IMR-90 (cell line): Measurements from ENCODE around the gene KANSL3. TPM values are rescaled to one million over a fixed set of nuclear protein-coding genes. Genes with fewer than 3 reads are reported as not detected.

ENCODE experiments used
- ATAC-seq: fragments of 200-7000 bp; cut with Tn5 transposase; 2 replicates; pipeline ENCODE4 v1.9.1; 2020; ENCODE audit warnings: low read depth, mild to moderate bottlenecking, moderate library complexity
- BruUV-seq: library from RNA; stranded (reverse); fragments of 400-500 nt; replicated peaks from 2 replicates; lab custom pipeline; 2021; lab: Mats Ljungman, UMichigan
- CTCF ChIA-PET: fragments of 300-600 bp; formaldehyde crosslinking; extraction: SDS; loops from one replicate; lab custom pipeline; 2021; ENCODE audit warnings: antibody characterized with exemption; lab: Yijun Ruan, JAX
- POLR2A ChIA-PET: fragments of 300-600 bp; sonication (Branson Sonifier 250); formaldehyde crosslinking; loops from one replicate; lab custom pipeline; 2022; ENCODE audit warnings: antibody characterized with exemption; ENCODE audit not compliant: unreplicated experiment; lab: Charles Lee
- DNase-seq: peaks from one replicate; pipeline ENCODE4 v3.0.0; 2013
- H2AFZ ChIP-seq: replicated peaks from 2 replicates; pipeline ENCODE3; 2013; ENCODE audit warnings: low read length, mild to moderate bottlenecking; ENCODE audit not compliant: poor library complexity
- H2AK5ac ChIP-seq: 2 replicates; pipeline ENCODE4 v1.6.1; 2013; ENCODE audit warnings: low read depth, low read length, inconsistent platforms
- H2AK9ac ChIP-seq: replicated peaks from 2 replicates; pipeline ENCODE3; 2013; ENCODE audit warnings: mild to moderate bottlenecking, low read depth, low read length, moderate library complexity; ENCODE audit not compliant: poor library complexity
- H2BK120ac ChIP-seq: 2 replicates; pipeline ENCODE4 v1.6.1; 2013; ENCODE audit warnings: low read depth, low read length, inconsistent platforms
- H2BK15ac ChIP-seq: 3 replicates; pipeline ENCODE4 v1.6.1; 2013; ENCODE audit warnings: low read depth, low read length, inconsistent platforms
- H2BK20ac ChIP-seq: 2 replicates; pipeline ENCODE4 v1.6.1; 2013; ENCODE audit warnings: low read depth, mild to moderate bottlenecking, inconsistent platforms, low read length, moderate library complexity
- H2BK5ac ChIP-seq: 2 replicates; pipeline ENCODE4 v1.6.1; 2013; ENCODE audit warnings: mild to moderate bottlenecking, low read depth, low read length, inconsistent platforms; ENCODE audit not compliant: poor library complexity, severe bottlenecking
- H3K14ac ChIP-seq: replicated peaks from 2 replicates; pipeline ENCODE4 v1.6.1; 2013; ENCODE audit warnings: low read depth, low read length, inconsistent platforms
- H3K18ac ChIP-seq: 2 replicates; pipeline ENCODE4 v1.6.1; 2013; ENCODE audit warnings: low read depth, low read length, control low read depth
- H3K23ac ChIP-seq: 2 replicates; pipeline ENCODE4 v1.6.1; 2013; ENCODE audit warnings: low read depth, low read length, inconsistent platforms
- H3K27ac ChIP-seq: 2 replicates; pipeline ENCODE4 v1.5.1; 2013; ENCODE audit warnings: mild to moderate bottlenecking, control low read depth, low read length; ENCODE audit not compliant: insufficient read depth
- H3K27me3 ChIP-seq: 2 replicates; pipeline ENCODE4 v1.6.1; 2013; ENCODE audit warnings: low read length; ENCODE audit not compliant: control insufficient read depth, insufficient read depth
- H3K36me3 ChIP-seq: 2 replicates; pipeline ENCODE4 v1.6.1; 2013; ENCODE audit warnings: low read length, mixed read lengths; ENCODE audit not compliant: control insufficient read depth, insufficient read depth
- H3K4ac ChIP-seq: 2 replicates; pipeline ENCODE4 v1.6.1; 2013; ENCODE audit warnings: low read depth, low read length, inconsistent platforms
- H3K4me1 ChIP-seq: 2 replicates; pipeline ENCODE4 v1.6.1; 2013; ENCODE audit warnings: low read length, mixed read lengths; ENCODE audit not compliant: control insufficient read depth, insufficient read depth
- H3K4me2 ChIP-seq: 2 replicates; pipeline ENCODE4 v1.6.1; 2013; ENCODE audit warnings: low read depth, mild to moderate bottlenecking, control low read depth, low read length, moderate library complexity
- H3K4me3 ChIP-seq: 2 replicates; pipeline ENCODE4 v1.5.1; 2013; ENCODE audit warnings: low read depth, mild to moderate bottlenecking, control low read depth, low read length, moderate library complexity; ENCODE audit not compliant: insufficient read depth
- H3K56ac ChIP-seq: 2 replicates; pipeline ENCODE4 v1.6.1; 2013; ENCODE audit warnings: low read length, inconsistent platforms; ENCODE audit not compliant: insufficient read depth; ENCODE audit errors: extremely low read depth
- H3K79me1 ChIP-seq, 2 experiments: 2 replicates each; pipeline ENCODE4 v1.6.1; 2013; ENCODE audit warnings: low read length in 2 of 2, inconsistent platforms in 1 of 2, low read depth in 1 of 2
- H3K9ac ChIP-seq: 2 replicates; pipeline ENCODE4 v1.6.1; 2013; ENCODE audit warnings: low read depth, low read length, control low read depth
- H3K9me1 ChIP-seq: 2 replicates; pipeline ENCODE4 v1.6.1; 2013; ENCODE audit warnings: low read length, inconsistent platforms; ENCODE audit not compliant: insufficient read depth
- H3K9me3 ChIP-seq: 2 replicates; pipeline ENCODE4 v1.6.1; 2013; ENCODE audit warnings: low read length; ENCODE audit not compliant: control insufficient read depth, insufficient read depth
- H4K20me1 ChIP-seq: 2 replicates; pipeline ENCODE4 v1.6.1; 2013; ENCODE audit warnings: low read length, inconsistent platforms; ENCODE audit not compliant: insufficient read depth
- H4K5ac ChIP-seq: 2 replicates; pipeline ENCODE4 v1.6.1; 2013; ENCODE audit warnings: mild to moderate bottlenecking, low read depth, low read length, control low read depth
- H4K8ac ChIP-seq, 2 experiments: 2 replicates each; pipeline ENCODE4 v1.6.1; 2013; ENCODE audit warnings: low read depth in 2 of 2, low read length in 2 of 2, control low read depth in 1 of 2, inconsistent platforms in 1 of 2
- H4K91ac ChIP-seq: 2 replicates; pipeline ENCODE4 v1.6.1; 2013; ENCODE audit warnings: low read depth, low read length, inconsistent platforms; ENCODE audit not compliant: insufficient read depth
- BHLHE40 ChIP-seq: fragments of 150-350 bp; IDR thresholded peaks from 2 replicates; pipeline ENCODE4 v1.6.1; 2016; ENCODE audit warnings: mild to moderate bottlenecking, low read depth, low read length
- CEBPB ChIP-seq: IDR thresholded peaks from 2 replicates; pipeline ENCODE4 v1.6.1; 2012; ENCODE audit warnings: low read depth, low read length, improper control_type of control experiment
- CHD1 ChIP-seq: IDR thresholded peaks from 2 replicates; pipeline ENCODE4 v1.6.1; 2012; ENCODE audit warnings: low read depth, low read length, improper control_type of control experiment
- FOS ChIP-seq: fragments of 150-350 bp; IDR thresholded peaks from 2 replicates; pipeline ENCODE4 v1.6.1; 2016; ENCODE audit warnings: low read depth, low read length
- MAFK ChIP-seq: IDR thresholded peaks from 2 replicates; pipeline ENCODE4 v1.6.1; 2012; ENCODE audit warnings: low read depth, low read length, improper control_type of control experiment
- MAZ ChIP-seq: IDR thresholded peaks from 2 replicates; pipeline ENCODE4 v1.6.1; 2012; ENCODE audit warnings: low read depth, mild to moderate bottlenecking, low read length, improper control_type of control experiment, moderate library complexity, borderline replicate concordance
- MXI1 ChIP-seq: IDR thresholded peaks from 2 replicates; pipeline ENCODE4 v1.6.1; 2012; ENCODE audit warnings: low read depth, mild to moderate bottlenecking, low read length, moderate library complexity, borderline replicate concordance
- NFE2L2 ChIP-seq: fragments of 150-350 bp; IDR thresholded peaks from 2 replicates; pipeline ENCODE4 v1.6.1; 2016; ENCODE audit warnings: low read depth, mild to moderate bottlenecking, low read length
- POLR2A ChIP-seq: IDR thresholded peaks from 2 replicates; pipeline ENCODE4 v1.6.1; 2012; ENCODE audit warnings: mild to moderate bottlenecking, low read depth, low read length
- RAD21 ChIP-seq: IDR thresholded peaks from 2 replicates; pipeline ENCODE4 v1.6.1; 2012; ENCODE audit warnings: low read length, improper control_type of control experiment
- RCOR1 ChIP-seq: IDR thresholded peaks from 2 replicates; pipeline ENCODE4 v1.6.1; 2012; ENCODE audit warnings: mild to moderate bottlenecking, low read length, improper control_type of control experiment; ENCODE audit not compliant: insufficient replicate concordance
- RFX5 ChIP-seq: IDR thresholded peaks from 2 replicates; pipeline ENCODE4 v1.8.0; 2012; ENCODE audit warnings: low read depth, mild to moderate bottlenecking, low read length, moderate library complexity
- SMC3 ChIP-seq: fragments of 150-350 bp; IDR thresholded peaks from 2 replicates; pipeline ENCODE4 v1.6.1; 2016; ENCODE audit warnings: low read depth, mild to moderate bottlenecking, antibody characterized with exemption, low read length, moderate library complexity
- WGBS, 2 experiments: methylation state at CpG; one replicate each; pipeline versions ENCODE4 v1.1.5 to v1.1.7; 2013; ENCODE audit warnings: missing lambda C conversion rate in 2 of 2; ENCODE audit not compliant: insufficient read length in 1 of 2; ENCODE audit errors: extremely low coverage in 2 of 2; 5-methylcytosine and 5-hydroxymethylcytosine counted together
- dilution Hi-C: fragments of 300-500 bp; cut with HindIII; formaldehyde crosslinking; loops from one replicate; pipeline ENCODE4 v1.14.3; 2018; ENCODE audit warnings: low sequenced_read_pairs; ENCODE audit not compliant: unreplicated experiment
- in situ Hi-C: fragments of 300-500 bp; cut with MboI; formaldehyde crosslinking; loops from 3 replicates; pipeline ENCODE4 v1.14.3; 2019; ENCODE audit warnings: low sequenced_read_pairs, inconsistent platforms, mixed read lengths
- intact Hi-C: fragments of 100-400 bp; cut with micrococcal nuclease; formaldehyde crosslinking; loops from 2 replicates; pipeline ENCODE4 v1.10.0; 2022
- polyA plus RNA-seq, 3 experiments: library from polyadenylated mRNA; depleted of rRNA; stranded (reverse); fragments of >200 nt; gene quantifications; 2 replicates each; pipeline ENCODE4 v1.2.3, GENCODE V29; 2012; ENCODE audit warnings: low replicate concordance in 1 of 3
- total RNA-seq: library from RNA; depleted of rRNA; stranded (reverse); fragments of >200 nt; gene quantifications from 2 replicates; pipeline ENCODE4 v1.2.3, GENCODE V29; 2012
- TF ChIP-seq, protein P1 (sequence below): fragments of 150-350 bp; IDR thresholded peaks from 2 replicates; pipeline ENCODE4 v1.6.1; 2016; ENCODE audit warnings: low read depth, mild to moderate bottlenecking, low read length, moderate library complexity, borderline replicate concordance
- TF ChIP-seq, protein P2 (sequence below): fragments of 150-350 bp; IDR thresholded peaks from 2 replicates; pipeline ENCODE4 v1.6.1; 2017; ENCODE audit warnings: mild to moderate bottlenecking, antibody characterized with exemption, low read length, low read depth
- TF ChIP-seq, protein P3 (sequence below): conservative IDR thresholded peaks from 2 replicates; pipeline ENCODE4 v1.5.1; 2012; ENCODE audit warnings: mild to moderate bottlenecking, low read depth, low read length, improper control_type of control experiment

Gene KANSL3
- total and polyA plus RNA-seq, 2 of the 4 experiments (the other 2 are of a cell fraction): 22.2 to 26.3 TPM

DNA sequence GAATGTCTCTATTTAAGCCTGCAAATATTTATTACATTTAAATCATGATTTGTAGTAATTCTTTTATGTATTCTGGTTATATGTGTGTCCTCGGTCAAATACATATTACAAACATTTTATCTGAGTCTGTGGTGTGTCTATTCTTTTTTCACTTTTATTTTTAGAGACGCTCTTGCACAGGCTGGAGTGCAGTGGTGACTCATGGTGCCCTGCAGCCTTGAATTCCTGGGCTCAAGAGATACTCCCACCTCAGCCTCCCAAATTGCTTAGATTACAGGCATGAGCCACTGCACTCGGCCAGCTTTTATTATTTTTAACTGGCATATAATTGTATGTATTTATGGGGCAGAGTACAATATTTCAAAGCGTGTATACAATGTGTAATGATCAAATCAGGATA is 54.1 kb downstream of the KANSL3 start:
- peaks cover 0 to 4% of the 10 kb centered on the region in 2 experiments; a peak in 2 of 4 replicates for H3K79me1 ChIP-seq
- no peak overlapping the region for H4K91ac ChIP-seq
- no CpG with 5 or more reads among the region's 4 CpGs for whole genome bisulfite sequencing, 2 experiments
- BruUV-seq: no TSS peak
- no peak overlapping the region for H3K23ac ChIP-seq
- H4K5ac ChIP-seq: no peak overlapping the region
- peak; percentile 38 for DNase-seq
- no peaks in the 10 kb centered on the region for H3K27me3 ChIP-seq
- no peak overlapping the region for H3K4me2 ChIP-seq
- H3K4me1 ChIP-seq: no peaks in the 10 kb centered on the region
- no peak for TF ChIP-seq POLR2A
- TF ChIP-seq CEBPB: no peak
- no peak for TF ChIP-seq NFE2L2
- TF ChIP-seq, protein P1, sequence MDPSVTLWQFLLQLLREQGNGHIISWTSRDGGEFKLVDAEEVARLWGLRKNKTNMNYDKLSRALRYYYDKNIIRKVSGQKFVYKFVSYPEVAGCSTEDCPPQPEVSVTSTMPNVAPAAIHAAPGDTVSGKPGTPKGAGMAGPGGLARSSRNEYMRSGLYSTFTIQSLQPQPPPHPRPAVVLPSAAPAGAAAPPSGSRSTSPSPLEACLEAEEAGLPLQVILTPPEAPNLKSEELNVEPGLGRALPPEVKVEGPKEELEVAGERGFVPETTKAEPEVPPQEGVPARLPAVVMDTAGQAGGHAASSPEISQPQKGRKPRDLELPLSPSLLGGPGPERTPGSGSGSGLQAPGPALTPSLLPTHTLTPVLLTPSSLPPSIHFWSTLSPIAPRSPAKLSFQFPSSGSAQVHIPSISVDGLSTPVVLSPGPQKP: no peak
- no peak for TF ChIP-seq FOS
- no peak for TF ChIP-seq MAZ
- TF ChIP-seq MAFK: no peak
- TF ChIP-seq RCOR1: no peak
- no peak for TF ChIP-seq RAD21
- TF ChIP-seq RFX5: no peak
- no peak for TF ChIP-seq SMC3
- TF ChIP-seq CHD1: no peak
- TF ChIP-seq MXI1: no peak
- TF ChIP-seq BHLHE40: no peak
- TF ChIP-seq, protein P2, sequence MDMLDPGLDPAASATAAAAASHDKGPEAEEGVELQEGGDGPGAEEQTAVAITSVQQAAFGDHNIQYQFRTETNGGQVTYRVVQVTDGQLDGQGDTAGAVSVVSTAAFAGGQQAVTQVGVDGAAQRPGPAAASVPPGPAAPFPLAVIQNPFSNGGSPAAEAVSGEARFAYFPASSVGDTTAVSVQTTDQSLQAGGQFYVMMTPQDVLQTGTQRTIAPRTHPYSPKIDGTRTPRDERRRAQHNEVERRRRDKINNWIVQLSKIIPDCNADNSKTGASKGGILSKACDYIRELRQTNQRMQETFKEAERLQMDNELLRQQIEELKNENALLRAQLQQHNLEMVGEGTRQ: no peak
- TF ChIP-seq, protein P3, sequence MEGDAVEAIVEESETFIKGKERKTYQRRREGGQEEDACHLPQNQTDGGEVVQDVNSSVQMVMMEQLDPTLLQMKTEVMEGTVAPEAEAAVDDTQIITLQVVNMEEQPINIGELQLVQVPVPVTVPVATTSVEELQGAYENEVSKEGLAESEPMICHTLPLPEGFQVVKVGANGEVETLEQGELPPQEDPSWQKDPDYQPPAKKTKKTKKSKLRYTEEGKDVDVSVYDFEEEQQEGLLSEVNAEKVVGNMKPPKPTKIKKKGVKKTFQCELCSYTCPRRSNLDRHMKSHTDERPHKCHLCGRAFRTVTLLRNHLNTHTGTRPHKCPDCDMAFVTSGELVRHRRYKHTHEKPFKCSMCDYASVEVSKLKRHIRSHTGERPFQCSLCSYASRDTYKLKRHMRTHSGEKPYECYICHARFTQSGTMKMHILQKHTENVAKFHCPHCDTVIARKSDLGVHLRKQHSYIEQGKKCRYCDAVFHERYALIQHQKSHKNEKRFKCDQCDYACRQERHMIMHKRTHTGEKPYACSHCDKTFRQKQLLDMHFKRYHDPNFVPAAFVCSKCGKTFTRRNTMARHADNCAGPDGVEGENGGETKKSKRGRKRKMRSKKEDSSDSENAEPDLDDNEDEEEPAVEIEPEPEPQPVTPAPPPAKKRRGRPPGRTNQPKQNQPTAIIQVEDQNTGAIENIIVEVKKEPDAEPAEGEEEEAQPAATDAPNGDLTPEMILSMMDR: no peak
- H3K14ac ChIP-seq: no peak overlapping the region
- H3K36me3 ChIP-seq: peaks cover 2% of the 10 kb centered on the region; the same call in 1 of the 2 replicates
- no peak overlapping the region for H2AK5ac ChIP-seq
- no peak overlapping the region for H2BK120ac ChIP-seq
- no peak overlapping the region for H3K56ac ChIP-seq
- no peaks in the 10 kb centered on the region for H3K9me3 ChIP-seq
- H4K20me1 ChIP-seq: no peaks in the 10 kb centered on the region
- H2BK5ac ChIP-seq: no peak overlapping the region
- in situ Hi-C loops (no loop called here), dilution Hi-C loops (no loop called here), intact Hi-C loops (no loop called here)
- H3K18ac ChIP-seq: no peak overlapping the region
- H3K4me3 ChIP-seq: no peak overlapping the region
- ChIA-PET POLR2A (no interaction called here), CTCF (interaction anchor here (1.0 kb wide), 1 partner anchor 30 kb away, joined by 3 read pairs; no protein-coding TSS in a partner anchor)
- no peak overlapping the region for H2AFZ ChIP-seq
- H4K8ac ChIP-seq: no peak overlapping the region
- H3K9me1 ChIP-seq: peaks cover 2% of the 10 kb centered on the region; the same call in 1 of the 2 replicates
- H2BK20ac ChIP-seq: no peak overlapping the region
- no peak overlapping the region for H3K4ac ChIP-seq
- no peak overlapping the region for H2BK15ac ChIP-seq
- peak; percentile 64 for ATAC-seq
- H3K27ac ChIP-seq: no peak overlapping the region
- H3K9ac ChIP-seq: no peak overlapping the region
- no peak overlapping the region for H2AK9ac ChIP-seq
